HFFc6 (cell line): ENCODE results near the gene EDN2. TPM values are rescaled to one million over a fixed set of nuclear protein-coding genes. Genes with fewer than 3 reads are reported as not detected.

Source experiments
- DNase-seq: peaks from one replicate; pipeline ENCODE4 v3.0.0-alpha.2; 2018
- H3K27ac Mint-ChIP-seq: 2 replicates; pipeline ENCODE4 v1.8.0; 2020; ENCODE audit warnings: mild to moderate bottlenecking, mixed read lengths
- H3K27me3 Mint-ChIP-seq: 2 replicates; pipeline ENCODE4 v1.8.0; 2021; ENCODE audit warnings: mild to moderate bottlenecking, moderate library complexity, mixed read lengths; ENCODE audit not compliant: insufficient read depth
- H3K36me3 Mint-ChIP-seq: 2 replicates; pipeline ENCODE4 v1.8.0; 2021; ENCODE audit warnings: low read depth, mixed read lengths
- H3K4me1 Mint-ChIP-seq: 2 replicates; pipeline ENCODE4 v1.8.0; 2020; ENCODE audit warnings: low read depth, mixed read lengths
- H3K4me3 Mint-ChIP-seq: 2 replicates; pipeline ENCODE4 v1.8.0; 2020; ENCODE audit warnings: mild to moderate bottlenecking, moderate library complexity, mixed read lengths
- H3K9me3 Mint-ChIP-seq: 2 replicates; pipeline ENCODE4 v1.8.0; 2020; ENCODE audit warnings: mild to moderate bottlenecking, mixed read lengths
- total RNA-seq, 6 experiments: library from RNA; stranded (reverse); fragmentation: NEBNext Ultra II Directional; extraction: Animal tissue kit (Norgen Biotek cat#: 25700); gene quantifications; 2 replicates in 1 of 6; 3 replicates in 5 of 6; pipeline ENCODE4 v1.2.3, GENCODE V29; 2021
- TF ChIP-seq, protein P1 (sequence below): fragments of 200-600 bp; sonication (generic); IDR thresholded peaks from 2 replicates; pipeline ENCODE4 v1.5.0; 2021; ENCODE audit warnings: antibody characterized with exemption, mild to moderate bottlenecking

The EDN2 gene
- total RNA-seq, 6 experiments from 2014 or later, result not detected

DNA sequence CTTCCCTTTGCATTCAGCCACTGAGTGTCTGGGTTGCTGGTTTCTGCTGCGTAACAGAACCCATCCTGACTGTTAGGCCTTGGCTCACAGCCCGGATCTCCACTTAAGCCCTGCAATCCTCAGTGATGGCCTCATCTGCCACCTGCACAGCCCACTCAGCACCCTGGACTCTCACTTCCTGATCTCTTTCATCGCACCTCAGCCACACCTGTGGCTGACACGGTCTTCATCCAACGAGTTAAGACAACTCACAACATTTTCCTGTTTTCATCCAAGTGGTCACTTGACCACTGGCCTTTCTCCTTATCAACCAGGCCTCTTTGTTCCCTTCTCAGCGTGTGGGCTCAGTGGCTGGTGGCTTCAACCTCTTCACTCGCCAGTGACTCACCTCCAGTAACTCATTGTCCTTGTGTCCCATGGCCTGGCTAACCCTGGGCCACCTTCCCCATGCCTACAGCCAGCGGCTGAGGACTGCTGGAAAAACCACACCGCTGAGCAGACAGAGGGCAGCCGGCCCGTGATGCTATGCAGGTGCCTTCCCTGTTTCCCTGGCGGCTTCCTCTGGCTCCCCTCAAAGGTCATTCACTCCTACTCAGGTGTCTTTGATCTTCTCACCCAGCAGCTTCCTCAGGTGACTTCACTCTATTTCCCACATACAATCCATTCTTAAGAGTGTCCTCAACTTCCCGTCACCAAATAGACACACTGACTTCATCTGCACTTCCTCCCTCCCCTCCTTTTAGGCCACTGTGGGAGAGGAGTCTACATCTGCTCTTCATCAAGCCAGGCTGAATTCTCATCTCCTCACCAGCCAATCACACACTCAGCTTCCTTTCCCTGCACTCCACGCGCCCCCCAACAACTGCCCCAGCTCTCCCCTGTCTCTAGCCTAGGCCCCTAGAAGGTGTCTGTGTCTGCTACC lies 19.9 kb upstream of the EDN2 start:
- Mint-ChIP-seq H3K36me3 (no peaks in the 10 kb centered on the region), H3K9me3 (no peaks in the 10 kb centered on the region), H3K27ac (peak overlapping the region; percentile 50), H3K4me1 (peaks cover 31% of the 10 kb centered on the region), H3K27me3 (peaks cover 1% of the 10 kb centered on the region), H3K4me3 (no peak overlapping the region)
- TF ChIP-seq, protein P1, sequence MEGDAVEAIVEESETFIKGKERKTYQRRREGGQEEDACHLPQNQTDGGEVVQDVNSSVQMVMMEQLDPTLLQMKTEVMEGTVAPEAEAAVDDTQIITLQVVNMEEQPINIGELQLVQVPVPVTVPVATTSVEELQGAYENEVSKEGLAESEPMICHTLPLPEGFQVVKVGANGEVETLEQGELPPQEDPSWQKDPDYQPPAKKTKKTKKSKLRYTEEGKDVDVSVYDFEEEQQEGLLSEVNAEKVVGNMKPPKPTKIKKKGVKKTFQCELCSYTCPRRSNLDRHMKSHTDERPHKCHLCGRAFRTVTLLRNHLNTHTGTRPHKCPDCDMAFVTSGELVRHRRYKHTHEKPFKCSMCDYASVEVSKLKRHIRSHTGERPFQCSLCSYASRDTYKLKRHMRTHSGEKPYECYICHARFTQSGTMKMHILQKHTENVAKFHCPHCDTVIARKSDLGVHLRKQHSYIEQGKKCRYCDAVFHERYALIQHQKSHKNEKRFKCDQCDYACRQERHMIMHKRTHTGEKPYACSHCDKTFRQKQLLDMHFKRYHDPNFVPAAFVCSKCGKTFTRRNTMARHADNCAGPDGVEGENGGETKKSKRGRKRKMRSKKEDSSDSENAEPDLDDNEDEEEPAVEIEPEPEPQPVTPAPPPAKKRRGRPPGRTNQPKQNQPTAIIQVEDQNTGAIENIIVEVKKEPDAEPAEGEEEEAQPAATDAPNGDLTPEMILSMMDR, result no peak
- peak; percentile 47 for DNase-seq

DNA sequence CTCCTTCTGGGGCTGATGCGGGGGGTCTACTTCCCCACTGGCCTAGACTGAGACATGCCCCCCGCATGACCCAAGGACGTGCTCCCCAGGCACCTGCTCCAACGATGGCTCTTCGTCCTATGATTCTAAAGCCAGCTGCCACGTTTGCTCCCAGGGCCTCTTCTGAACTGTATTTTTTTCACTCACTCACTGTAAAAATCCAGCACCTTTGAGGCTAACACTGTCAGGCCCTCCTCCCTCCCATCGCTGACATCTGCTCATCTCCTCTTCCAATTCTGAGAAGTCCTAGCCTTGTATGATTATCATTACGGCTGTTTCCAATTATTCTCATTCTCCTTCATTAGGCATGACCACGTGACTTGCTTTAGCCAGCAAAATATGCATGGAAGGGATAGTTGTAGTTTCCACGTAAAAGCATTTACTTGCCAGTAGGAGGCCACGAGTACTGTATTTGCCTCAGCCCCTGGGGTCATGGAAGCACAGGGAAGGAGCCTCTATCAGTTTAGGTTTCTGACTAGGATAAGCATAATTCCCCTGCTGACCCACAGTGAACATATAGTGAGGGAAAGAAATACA lies 19.1 kb upstream of the EDN2 start:
- H3K36me3 Mint-ChIP-seq, result no peaks in the 10 kb centered on the region
- DNase-seq, result peak; percentile 50
- H3K4me3 Mint-ChIP-seq, result no peak overlapping the region
- TF ChIP-seq, protein P1, result peak; percentile 65
- no peaks in the 10 kb centered on the region for H3K9me3 Mint-ChIP-seq
- H3K27me3 Mint-ChIP-seq, result peaks cover 1% of the 10 kb centered on the region
- H3K27ac Mint-ChIP-seq, result peak overlapping the region; percentile 50
- peaks cover 37% of the 10 kb centered on the region for H3K4me1 Mint-ChIP-seq

DNA sequence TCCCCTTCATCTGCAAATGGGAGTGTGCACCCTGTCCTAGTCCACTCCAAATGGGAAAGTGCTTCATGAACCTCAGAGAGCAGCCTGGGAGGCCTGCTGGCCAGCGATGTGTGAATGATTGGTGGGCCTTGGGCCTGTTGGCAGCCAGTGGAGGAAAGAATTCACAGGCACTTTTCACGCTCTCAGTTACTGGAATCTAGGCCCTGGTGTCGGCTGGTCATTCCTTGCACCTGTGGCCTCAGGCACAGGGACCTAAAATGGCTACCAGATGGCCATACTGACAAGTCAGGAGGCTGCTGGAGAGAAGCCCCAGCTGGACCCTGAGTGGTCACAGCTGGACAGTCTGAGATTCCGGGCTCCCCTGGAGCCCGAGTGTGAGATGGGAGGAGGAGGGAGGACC lies 18.4 kb upstream of the EDN2 start:
- TF ChIP-seq, protein P1, result no peak
- Mint-ChIP-seq H3K27ac (no peak overlapping the region), H3K4me1 (peaks cover 44% of the 10 kb centered on the region), H3K9me3 (no peaks in the 10 kb centered on the region), H3K36me3 (no peaks in the 10 kb centered on the region), H3K4me3 (no peak overlapping the region), H3K27me3 (peaks cover 1% of the 10 kb centered on the region)
- DNase-seq, result no peak

DNA sequence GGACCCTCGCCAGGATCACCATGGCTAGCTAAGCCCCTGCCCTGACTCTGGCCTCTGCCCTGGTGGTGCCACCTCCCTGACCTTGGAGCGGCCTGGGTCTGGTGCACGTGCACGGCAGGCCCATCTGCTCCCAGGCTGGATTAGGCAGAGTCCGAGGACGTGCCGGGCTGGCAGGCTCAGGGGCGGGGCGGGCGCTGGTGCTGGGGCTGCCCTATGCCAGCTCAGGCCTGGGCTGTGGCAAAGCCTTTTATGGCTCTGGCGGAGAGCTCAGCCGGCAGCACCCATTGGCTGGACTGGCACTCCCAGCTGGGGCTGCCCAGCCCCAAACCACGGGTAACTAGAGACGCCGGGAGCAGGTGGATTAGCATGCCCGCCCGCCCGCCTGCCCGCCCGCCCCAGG lies 17.1 kb upstream of the EDN2 start:
- Mint-ChIP-seq H3K9me3 (no peaks in the 10 kb centered on the region), H3K36me3 (no peaks in the 10 kb centered on the region), H3K27ac (no peak overlapping the region), H3K4me1 (peaks cover 44% of the 10 kb centered on the region), H3K4me3 (no peak overlapping the region), H3K27me3 (no peaks in the 10 kb centered on the region; the same call in 1 of the 2 replicates)
- DNase-seq, result no peak
- TF ChIP-seq, protein P1, result no peak

DNA sequence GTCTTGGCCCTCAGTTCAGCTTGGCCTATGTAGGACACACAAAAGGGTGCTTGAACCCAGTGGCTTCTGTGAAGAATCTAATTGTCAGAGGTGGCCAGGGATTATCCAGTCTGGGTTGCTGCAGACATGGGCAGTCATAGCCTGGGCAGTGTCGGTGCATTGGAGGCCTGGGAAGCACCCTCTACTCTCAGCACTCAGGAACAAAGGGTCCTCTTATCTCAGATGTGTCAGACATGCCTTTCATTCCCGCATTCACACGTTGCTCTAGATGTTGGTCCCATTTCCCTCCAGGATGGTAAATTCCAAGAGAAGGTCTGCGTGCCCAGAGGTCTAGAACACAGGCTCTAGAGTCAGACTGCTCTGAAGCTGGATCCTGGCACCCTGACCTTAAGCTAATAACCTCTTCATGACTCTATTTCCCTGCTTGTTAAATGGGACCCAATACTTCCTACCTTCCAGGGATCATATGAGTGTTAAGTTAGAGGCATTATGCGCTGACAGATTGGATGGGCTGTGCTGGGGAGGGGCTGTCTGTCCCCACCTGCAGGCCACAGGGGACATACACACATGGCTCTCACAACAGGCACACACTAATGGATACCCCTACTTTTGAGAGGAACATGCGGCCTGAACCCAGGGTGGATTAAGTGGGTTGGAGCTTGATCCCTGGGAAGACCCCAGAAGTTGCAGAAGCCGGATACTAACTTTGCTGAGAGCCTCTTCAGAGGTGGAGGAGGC lies 16.5 kb upstream of the EDN2 start:
- no peak overlapping the region for H3K4me3 Mint-ChIP-seq
- H3K4me1 Mint-ChIP-seq, result peaks cover 44% of the 10 kb centered on the region
- no peak for DNase-seq
- H3K27ac Mint-ChIP-seq, result no peak overlapping the region
- no peaks in the 10 kb centered on the region for H3K9me3 Mint-ChIP-seq
- no peaks in the 10 kb centered on the region for H3K36me3 Mint-ChIP-seq
- no peaks in the 10 kb centered on the region; the same call in 1 of the 2 replicates for H3K27me3 Mint-ChIP-seq
- TF ChIP-seq, protein P1, result no peak
